Measurements from ENCODE around the gene STK16. TPM values are rescaled to one million over a fixed set of nuclear protein-coding genes. Genes with fewer than 3 reads are reported as not detected.

The STK16 gene
- total and polyA plus RNA-seq, 12 donors: 19.2 to 55.8 (median 26.8) TPM

DNA sequence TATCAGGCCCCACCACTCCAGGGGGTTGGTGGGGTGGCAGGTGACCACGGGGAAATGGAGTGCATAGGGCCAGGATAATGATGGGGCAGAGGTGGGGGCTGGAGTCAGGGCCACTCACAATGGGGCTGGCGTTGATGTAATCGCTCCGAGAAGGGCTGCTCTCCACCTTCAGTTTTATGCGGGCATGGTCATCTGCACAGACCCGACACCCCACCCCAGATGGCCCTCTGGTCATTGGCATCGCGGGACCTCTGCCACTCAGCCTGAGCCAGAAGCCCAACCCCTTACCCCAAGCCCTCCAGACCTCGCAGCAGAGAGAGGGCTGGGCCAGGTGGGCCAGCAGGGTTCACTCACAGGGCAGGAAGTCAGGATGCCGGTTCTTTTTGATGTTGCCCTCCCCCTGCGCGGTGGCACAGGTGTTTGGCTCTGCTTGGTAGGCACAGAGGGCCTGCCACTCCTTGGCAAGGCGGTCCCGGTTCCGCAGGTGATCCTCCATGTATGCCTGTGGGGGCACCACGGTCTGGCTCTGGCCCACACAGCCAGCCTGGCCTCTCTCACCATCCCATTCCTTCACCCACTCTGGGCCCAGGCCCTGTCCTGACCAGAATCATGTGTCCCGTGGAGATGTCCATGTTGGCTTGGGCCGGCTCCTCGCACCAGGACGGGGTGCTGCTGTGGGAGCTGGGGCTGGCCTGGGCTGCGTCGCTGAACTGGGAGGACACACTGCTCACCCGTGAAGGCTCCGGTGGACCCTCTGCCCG is 51.5 kb downstream of the STK16 start:
- Histone ChIP-seq H3K27me3 (no peaks in the 10 kb centered on the region), H3K36me3 (replicated peaks in 1 of 2) (no peaks in the 10 kb centered on the region), H3K4me3 (no peak overlapping the region), H3K4me1 (replicated peaks in 1 of 2) (peaks cover 0 to 4% of the 10 kb centered on the region in 2 donors), H3K27ac (no peak overlapping the region), H3K9me3 (replicated peaks in 1 of 3) (no peaks in the 10 kb centered on the region)
- WGBS, 4 donors: 76 to 87% (median 86%) methylated on average over 8 to 25 of the region's 25 CpGs
- DNase-seq: peak in 1 of 7 donors; percentile 54
- intact Hi-C loops (cut with DNase I): loop anchor here (5.0 to 10.0 kb wide), 2 partner anchors 52 to 135 kb away; partner anchors contain the start of genes GLB1L (in 2 of the 2), STK16 (in 2 of the 2) and NHEJ1 (in 1 of the 2)
- no peak for TF ChIP-seq POLR2A (IDR thresholded peaks at IDR 0.05)
- TF ChIP-seq, protein P1, sequence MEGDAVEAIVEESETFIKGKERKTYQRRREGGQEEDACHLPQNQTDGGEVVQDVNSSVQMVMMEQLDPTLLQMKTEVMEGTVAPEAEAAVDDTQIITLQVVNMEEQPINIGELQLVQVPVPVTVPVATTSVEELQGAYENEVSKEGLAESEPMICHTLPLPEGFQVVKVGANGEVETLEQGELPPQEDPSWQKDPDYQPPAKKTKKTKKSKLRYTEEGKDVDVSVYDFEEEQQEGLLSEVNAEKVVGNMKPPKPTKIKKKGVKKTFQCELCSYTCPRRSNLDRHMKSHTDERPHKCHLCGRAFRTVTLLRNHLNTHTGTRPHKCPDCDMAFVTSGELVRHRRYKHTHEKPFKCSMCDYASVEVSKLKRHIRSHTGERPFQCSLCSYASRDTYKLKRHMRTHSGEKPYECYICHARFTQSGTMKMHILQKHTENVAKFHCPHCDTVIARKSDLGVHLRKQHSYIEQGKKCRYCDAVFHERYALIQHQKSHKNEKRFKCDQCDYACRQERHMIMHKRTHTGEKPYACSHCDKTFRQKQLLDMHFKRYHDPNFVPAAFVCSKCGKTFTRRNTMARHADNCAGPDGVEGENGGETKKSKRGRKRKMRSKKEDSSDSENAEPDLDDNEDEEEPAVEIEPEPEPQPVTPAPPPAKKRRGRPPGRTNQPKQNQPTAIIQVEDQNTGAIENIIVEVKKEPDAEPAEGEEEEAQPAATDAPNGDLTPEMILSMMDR (IDR thresholded peaks at IDR 0.05): no peak

DNA sequence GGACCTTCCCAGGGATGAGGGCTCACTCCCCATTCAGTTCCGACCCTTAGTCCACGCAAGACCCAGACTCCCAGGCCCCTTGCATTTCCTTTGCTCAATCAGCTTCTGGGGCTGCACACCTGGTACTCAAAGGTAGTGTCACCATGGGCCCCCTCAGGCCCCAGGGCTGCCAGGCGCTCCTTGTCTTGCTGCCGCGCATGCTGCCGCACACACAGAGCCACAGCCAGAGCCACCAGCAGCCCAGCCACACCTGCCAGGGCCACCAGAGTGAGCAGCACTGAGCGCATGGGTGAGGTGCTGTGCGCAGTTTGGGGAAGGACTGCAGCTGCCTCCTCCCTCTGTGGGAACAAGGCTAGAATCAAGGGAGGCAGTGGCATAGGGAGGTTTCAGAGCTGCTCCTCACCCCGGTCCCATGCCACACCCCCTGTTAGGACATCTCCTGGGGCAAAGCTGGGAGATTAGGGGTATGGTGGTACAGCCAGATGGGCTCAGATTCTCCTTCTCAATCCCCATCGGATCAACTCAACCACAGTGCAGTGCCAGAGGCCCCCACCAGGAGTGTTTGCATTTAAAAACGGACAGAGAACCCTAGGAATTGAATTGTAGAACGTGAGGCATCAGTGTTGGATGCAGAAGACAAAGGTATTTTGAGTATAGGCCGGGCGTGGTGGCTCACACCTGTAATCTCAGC is 52.6 kb downstream of the STK16 start:
- no peaks in the 10 kb centered on the region for H3K27me3 ChIP-seq
- intact Hi-C loops (cut with DNase I): loop anchor here (5.0 to 10.0 kb wide), 2 partner anchors 53 to 136 kb away; partner anchors contain the start of genes GLB1L (in 2 of the 2), STK16 (in 2 of the 2) and NHEJ1 (in 1 of the 2)
- DNase-seq: peak in 1 of 7 donors; percentile 49
- TF ChIP-seq, protein P1 (IDR thresholded peaks at IDR 0.05): no peak
- no peak for TF ChIP-seq POLR2A (IDR thresholded peaks at IDR 0.05)
- WGBS, 4 donors: 74 to 82% (median 81%) methylated on average over 10 to 14 of the region's 14 CpGs
- H3K36me3 ChIP-seq (replicated peaks in 1 of 2): no peaks in the 10 kb centered on the region
- H3K27ac ChIP-seq: no peak overlapping the region
- H3K4me1 ChIP-seq (replicated peaks in 1 of 2): peaks cover 0 to 4% of the 10 kb centered on the region in 2 donors
- H3K4me3 ChIP-seq: no peak overlapping the region
- H3K9me3 ChIP-seq (replicated peaks in 1 of 3): no peaks in the 10 kb centered on the region

DNA sequence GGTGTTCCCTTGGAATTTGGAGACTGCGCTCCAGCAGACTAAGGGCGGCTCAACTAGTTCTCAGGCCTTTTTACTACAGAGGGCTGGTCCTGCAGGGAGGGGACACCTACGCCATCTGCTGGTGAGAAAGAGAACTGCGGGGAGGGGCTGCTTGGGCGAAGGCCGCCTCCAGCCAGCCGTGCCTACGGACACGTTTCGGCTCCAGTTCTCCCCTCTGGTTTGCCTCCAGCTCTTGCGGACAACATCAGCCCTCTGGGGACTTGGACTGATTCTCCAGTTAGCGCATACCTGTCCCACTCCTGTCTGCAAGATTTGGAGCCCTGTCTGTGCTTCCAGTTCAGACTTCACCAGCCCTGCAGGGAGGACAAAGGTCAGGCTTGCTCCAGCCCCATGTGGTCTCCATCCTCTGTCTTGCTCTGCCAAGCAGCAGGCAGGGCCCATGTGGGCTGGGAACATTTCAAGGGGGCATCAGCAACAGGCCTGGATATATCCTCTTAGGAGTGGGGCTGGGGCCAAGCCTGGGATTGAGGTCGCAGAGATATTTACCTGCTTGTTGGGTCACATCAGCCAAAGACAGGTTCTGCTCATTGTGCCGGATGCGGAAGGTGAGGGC is 53.6 kb downstream of the STK16 start:
- TF ChIP-seq, protein P1 (IDR thresholded peaks at IDR 0.05): peak; percentile 94 to 99 (median 97)
- no peak for TF ChIP-seq POLR2A (IDR thresholded peaks at IDR 0.05)
- DNase-seq: peak; percentile 85 to 95 (median 90)
- Histone ChIP-seq H3K36me3 (replicated peaks in 1 of 2) (no peaks in the 10 kb centered on the region), H3K4me3 (no peak overlapping the region), H3K27me3 (no peaks in the 10 kb centered on the region), H3K4me1 (replicated peaks in 1 of 2) (peaks cover 0 to 4% of the 10 kb centered on the region in 2 donors), H3K27ac (no peak overlapping the region), H3K9me3 (replicated peaks in 1 of 3) (no peaks in the 10 kb centered on the region)
- intact Hi-C loops (cut with DNase I): loop anchor here (5.0 to 10.0 kb wide), 2 partner anchors 54 to 137 kb away; partner anchors contain the start of genes GLB1L (in 2 of the 2), STK16 (in 2 of the 2) and NHEJ1 (in 1 of the 2)
- WGBS, 4 donors: 10 to 26% (median 20%) methylated on average over 8 to 15 of the region's 15 CpGs

DNA sequence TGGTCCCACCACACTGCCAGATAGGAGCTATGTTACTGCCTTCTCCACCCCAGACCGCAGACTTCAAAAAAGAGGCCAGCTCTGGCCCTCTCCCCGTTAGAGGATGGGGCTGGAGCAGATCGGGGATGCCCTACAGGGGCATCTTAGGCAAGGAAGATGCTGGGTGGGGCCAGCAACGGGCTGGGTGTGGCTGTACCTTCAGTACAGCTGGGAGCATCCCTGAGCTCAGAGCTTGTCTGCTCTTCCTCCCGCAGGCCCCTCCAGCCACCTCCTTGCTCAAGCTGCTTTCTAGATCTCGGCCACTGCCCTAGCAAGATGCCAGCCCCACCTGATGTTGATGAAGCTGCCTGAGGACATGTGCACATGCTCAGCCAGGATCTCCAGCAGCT is 54.1 kb downstream of the STK16 start:
- no peak for DNase-seq
- Histone ChIP-seq H3K36me3 (replicated peaks in 1 of 2) (no peaks in the 10 kb centered on the region), H3K4me1 (replicated peaks in 1 of 2) (peaks cover 0 to 4% of the 10 kb centered on the region in 2 donors), H3K4me3 (no peak overlapping the region), H3K27me3 (no peaks in the 10 kb centered on the region), H3K27ac (no peak overlapping the region), H3K9me3 (replicated peaks in 1 of 3) (no peaks in the 10 kb centered on the region)
- intact Hi-C loops (cut with DNase I): loop anchor here (5.0 to 10.0 kb wide), 2 partner anchors 55 to 137 kb away; partner anchors contain the start of genes GLB1L (in 2 of the 2), STK16 (in 2 of the 2) and NHEJ1 (in 1 of the 2)
- TF ChIP-seq, protein P1 (IDR thresholded peaks at IDR 0.05): no peak
- TF ChIP-seq POLR2A (IDR thresholded peaks at IDR 0.05): no peak
- 68 to 80% (median 79%) methylated on average over 4 to 6 of the region's 6 CpGs for WGBS, 4 donors
